Measurements from ENCODE around the gene ABCA9. TPM values are rescaled to one million over a fixed set of nuclear protein-coding genes. Genes with fewer than 3 reads are reported as not detected.
A peak's percentile ranks its signal among the peaks of the same experiment; 100 is the strongest.
"Not testable (repeated sequence)": the region's sequence is repeated elsewhere in the genome, so short reads cannot be mapped to it uniquely, and the experiment has no call there.

ABCA9 gene
- total RNA-seq (ENCODE audit: insufficient read depth, low replicate concordance), result 3.6 TPM

DNA sequence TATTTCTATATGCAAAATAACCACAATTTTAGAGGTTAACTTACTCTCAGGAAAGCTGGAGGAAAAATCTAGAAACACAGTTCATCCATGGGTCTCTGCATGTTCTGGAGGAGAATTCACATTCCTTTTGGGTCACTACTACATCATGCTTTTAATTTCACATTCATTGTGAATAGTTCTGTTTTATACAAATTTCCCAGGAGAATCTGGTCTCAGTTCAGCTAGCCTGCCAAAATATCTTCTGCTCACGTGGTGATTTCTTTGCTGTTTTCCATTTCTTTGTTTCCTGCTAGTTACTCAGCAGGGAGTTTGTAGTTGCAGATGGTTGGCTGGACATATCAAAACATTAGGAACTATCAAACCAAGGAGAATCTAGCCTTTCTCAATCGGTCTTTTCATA, at the start of gene ABCA9:
TSS of gene ABCA9 (minus strand) at position 106 of the 400 bp plus-strand sequence. CDS start 9,801 bp downstream, outside the sequence.
- DNase-seq (ENCODE audit: low spot score), result peak; percentile 22

DNA sequence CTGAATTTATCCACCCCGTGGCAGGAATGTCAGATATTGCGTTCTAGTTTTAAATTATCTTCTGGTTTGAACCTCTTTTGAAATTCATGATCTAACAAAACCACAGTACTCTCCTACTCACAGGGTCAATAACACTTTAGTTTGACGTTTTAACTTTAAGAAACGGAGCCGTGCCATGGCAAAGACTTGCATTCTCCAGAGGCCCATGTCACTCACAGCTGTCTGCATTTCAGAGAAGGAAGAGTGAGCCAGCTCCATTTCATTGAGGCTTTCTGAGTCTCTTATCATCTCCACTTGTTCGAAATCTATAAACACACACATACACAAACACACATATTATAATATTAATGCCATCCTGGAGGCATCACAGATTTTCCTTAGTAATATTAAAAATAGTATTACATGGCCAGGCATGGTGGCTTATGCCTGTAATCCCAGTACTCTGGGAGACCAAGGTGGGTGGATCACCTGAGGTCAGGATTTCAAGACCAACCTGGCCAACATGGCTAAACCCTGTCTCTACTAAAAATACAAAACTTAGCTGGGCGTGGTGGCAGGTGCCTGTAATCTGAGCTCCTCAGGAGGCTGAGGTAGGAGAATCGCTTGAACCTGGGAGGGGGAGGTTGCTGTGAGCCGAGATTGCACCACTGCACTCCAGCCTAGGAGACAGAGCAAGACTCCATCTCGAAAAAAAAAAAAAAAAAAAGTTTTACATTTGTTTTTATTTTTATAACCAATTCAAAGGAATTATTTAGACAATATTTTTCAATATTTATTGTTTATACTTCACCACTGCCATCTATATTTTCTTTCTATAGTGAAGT, 45.4 kb upstream of the ABCA9 start:
- no peak for DNase-seq (ENCODE audit: low spot score)

GRCh38 chr17:69103557-69104233, 43.0 kb upstream of the ABCA9 start:
- DNase-seq (ENCODE audit: low spot score), result no peak

DNA sequence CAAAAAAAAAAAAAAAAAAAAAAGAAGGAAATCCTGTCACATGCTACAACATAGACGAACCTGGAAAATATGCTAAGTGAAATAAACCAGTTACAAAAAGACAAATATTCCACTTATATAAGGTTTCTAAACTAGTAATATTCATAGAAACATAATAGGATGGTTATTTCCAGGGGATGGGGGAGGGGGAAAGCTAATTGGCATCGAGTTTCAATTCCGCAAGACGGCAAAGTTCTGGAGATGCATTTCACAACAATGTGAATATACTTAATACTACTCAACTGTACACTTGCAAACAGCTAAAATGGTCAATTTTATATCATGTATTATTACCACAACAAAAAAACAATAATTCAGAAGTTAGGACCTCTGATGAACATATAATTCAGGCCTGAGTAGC, 37.9 kb upstream of the ABCA9 start:
- no peak for DNase-seq (ENCODE audit: low spot score)

DNA sequence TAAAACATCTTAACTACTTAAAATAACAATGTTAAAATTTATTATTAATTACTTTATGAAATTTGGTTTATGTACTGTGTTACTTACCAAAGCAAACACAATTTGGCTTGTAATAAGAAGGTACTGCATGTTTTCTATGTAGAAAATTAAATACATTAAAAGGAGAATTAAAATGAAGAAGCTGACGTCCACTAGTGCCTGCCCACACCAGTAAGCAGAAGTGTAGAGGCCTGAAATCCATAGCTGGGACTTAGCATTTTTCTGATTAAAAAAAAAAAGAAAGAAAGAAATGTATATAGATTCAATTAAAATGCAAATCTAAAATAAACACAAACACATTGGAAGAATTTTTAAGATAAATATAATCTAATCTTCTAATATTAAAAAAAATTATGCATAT, 35.8 kb upstream of the ABCA9 start:
- DNase-seq (ENCODE audit: low spot score), result no peak

GRCh38 chr17:69093995-69094394, 33.3 kb upstream of the ABCA9 start:
- no peak for DNase-seq (ENCODE audit: low spot score)

DNA sequence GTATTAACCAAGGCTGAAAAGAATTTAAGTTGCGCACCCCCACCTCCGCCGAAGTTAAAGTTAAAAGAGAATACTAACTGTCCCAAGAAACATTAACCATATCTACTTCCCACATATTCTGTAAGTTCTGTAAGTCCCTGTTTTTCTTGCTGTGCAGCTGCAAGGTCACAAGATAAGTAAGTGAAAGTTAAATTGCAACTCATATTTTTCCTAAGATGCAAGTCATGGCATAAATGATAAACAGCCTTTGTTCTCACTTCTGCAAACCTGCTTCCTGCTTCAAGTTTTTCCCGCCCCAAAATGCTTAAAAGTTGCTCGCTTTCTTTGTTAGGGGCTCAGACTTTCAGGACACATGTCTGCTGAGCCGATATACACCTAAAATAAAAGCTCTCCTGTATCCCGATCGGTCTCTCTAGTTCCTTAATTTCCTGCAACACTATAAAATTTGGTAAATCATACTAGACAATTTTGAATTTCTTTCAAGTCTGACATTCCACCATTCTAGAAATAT, 32.6 kb upstream of the ABCA9 start:
- peak; percentile 47 for DNase-seq (ENCODE audit: low spot score)

- no peak for DNase-seq (ENCODE audit: low spot score)
These were observed 29.6 kb upstream of the ABCA9 start for GRCh38 chr17:69090365-69090764.

DNA sequence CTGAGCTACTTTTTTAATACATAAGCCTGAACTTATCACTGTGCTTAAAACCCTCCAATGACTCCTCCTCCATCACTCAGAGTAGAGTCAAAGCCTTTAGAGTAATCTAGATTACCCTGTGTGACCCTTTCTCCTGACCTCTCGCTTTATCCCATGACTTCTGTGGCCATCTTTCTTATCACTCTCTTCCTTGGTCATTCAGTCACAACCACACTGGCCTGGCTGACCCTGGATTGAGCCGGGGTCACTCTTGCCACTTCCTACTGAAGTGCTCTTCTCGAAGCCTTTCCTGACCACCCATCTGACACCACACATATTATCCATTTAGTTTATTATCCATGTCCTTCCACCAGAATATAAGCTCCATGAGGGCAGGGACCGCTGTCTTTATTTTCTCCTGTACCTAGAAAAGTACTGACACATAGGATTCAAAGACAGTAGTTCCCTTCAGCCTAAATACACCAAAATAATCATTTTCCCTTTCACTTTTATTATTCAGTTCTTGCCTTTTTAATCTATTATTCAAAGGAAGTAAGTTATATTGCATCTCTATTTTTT, 28.0 kb upstream of the ABCA9 start:
- no peak for DNase-seq (ENCODE audit: low spot score)

- no peak for DNase-seq (ENCODE audit: low spot score)
These were observed 25.9 kb upstream of the ABCA9 start for GRCh38 chr17:69086641-69087040.

- DNase-seq (ENCODE audit: low spot score), result no peak
These were observed 24.2 kb upstream of the ABCA9 start for GRCh38 chr17:69084911-69085310.

DNA sequence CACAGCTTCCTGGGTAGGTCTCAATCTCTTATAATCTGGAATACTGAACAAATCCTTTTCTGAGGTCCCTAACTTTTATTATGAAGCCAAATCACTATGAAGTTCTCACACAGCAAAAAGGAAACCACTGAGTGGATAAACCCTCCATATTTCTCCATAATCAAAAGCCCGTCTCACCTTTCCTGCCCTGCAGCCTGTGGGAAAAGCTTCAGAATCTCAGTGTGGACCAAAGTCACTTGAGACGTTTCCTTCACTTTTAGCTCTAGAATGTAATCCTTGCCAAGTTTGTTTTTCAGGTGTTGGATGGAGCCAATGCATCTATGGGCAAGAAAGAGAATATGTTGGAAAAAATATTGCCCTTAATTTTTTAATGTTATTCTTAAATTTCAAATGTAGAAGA, 22.0 kb upstream of the ABCA9 start:
- no peak for DNase-seq (ENCODE audit: low spot score)

DNA sequence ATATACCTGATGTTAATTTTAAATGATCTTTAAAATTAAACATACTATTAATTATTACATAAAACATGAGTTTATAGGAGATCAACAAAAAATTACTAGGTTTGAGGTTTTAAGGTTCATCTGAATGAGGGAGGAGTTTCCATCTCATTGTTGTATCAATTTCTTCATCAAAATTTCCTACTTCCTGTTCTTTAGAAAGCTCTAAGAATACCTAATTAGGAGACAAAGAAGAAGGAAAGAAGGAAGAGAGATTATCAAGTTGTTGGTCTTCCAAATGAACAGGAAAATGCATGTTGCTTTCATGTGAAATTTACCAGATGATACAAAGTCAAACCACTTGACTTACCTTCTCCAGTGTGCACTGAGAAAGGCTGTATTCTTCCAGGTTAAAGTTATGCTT, 18.1 kb upstream of the ABCA9 start:
- DNase-seq (ENCODE audit: low spot score), result no peak

DNA sequence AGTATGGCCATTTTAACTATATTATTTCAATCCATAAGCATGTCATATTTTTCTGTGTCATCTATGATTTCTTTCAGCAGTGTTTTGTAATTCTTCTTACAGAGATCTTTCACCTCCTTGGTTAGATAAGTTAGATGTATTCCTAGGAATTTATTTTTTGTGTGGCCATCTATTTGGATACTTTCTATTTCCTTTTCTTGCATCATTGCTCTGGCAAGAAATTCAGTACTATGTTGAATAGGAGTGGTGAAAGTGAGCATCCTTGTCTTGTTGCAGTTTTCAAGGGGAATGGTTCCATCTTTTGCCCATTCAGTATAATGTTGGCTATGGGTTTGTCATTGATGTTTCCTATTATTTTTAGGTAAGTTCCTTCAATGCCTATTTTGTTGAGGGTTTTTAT, 15.1 kb upstream of the ABCA9 start:
- no peak for DNase-seq (ENCODE audit: low spot score)

DNA sequence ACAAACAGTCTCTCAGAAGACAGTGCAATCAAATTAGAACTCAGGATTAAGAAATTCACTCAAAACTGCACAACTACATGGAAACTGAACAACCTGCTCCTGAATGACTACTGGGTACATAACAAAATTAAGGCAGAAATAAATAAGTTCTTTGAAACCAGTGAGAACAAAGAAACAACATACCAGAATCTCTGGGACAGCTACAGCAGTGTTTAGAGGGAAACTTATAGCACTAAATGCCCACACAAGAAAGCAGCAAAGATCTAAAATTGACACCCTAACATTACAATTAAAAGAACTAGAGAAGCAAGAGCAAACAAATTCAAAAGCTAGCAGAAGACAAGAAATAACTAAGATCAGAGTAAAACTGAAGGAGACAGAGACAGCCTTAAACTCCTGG, 12.7 kb upstream of the ABCA9 start:
- DNase-seq (ENCODE audit: low spot score), result not testable (repeated sequence)

GRCh38 chr17:69072803-69073256, 12.1 kb upstream of the ABCA9 start:
- not testable (repeated sequence) for DNase-seq (ENCODE audit: low spot score)

- not testable (repeated sequence) for DNase-seq (ENCODE audit: low spot score)
These were observed 10.5 kb upstream of the ABCA9 start for GRCh38 chr17:69071233-69071586.

GRCh38 chr17:69070378-69071232, 9.9 kb upstream of the ABCA9 start:
- not testable (repeated sequence) for DNase-seq (ENCODE audit: low spot score)

DNA sequence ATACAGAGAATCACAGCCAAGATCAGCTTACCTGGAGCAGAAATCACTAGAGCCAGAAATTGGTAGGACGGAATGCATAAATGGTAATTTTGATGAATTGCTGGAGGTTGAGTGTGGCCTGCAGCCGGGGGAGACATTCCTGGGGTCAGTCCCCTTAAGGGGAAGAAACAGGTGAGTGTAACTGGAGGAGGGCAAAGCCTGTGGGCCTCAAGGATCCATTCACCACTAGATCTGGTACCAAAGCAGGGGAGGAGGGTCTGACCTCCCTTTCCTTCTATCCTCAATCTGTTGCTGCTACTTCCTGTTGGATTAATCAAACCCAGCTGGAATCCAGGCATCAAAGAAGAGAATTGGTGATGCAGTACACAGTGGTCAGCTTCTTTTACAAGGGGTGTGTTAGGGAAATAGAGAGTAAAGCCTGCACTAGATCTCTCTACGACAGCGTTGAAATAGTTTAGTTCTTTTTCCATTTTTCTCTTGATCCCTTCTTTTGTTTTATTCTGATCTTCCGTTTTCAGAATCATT, 8.6 kb upstream of the ABCA9 start:
- no peak for DNase-seq (ENCODE audit: low spot score)

DNA sequence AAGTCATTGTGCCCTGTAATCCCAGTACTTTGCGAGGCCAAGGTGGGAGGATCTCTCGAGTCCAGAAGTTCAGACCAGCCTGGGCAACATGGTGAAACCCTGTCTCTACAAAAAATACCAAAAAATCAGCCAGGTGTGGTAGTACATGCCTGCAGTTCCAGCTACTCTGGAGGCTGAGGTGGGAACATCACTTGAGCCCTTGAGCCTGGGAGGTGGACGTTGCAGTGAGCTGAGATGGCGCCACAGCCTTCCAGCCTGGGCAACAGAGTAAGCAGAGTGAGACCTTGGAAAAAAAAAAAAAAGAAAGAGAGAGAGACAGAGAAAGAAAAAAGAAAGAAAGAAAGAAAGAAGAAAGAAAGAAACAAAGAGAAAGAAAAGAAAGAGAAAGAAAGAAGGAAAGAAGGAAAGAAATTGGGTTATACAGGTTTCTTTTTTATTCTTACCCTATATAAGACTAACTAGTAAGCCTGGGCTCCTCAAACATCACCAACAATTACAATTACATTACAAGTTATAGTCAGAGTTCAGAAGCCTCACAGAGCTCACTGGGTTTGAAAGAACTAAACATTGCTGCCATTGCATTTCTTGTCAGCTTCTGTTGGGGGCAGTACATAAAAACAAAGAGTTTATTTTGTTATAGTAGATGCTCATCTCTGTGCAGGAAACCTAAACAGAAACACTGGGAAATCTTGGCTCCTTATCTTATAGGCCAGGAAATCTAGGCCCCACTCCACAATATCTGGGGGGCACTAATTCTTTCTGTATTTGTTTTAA, 6.7 kb upstream of the ABCA9 start:
- DNase-seq (ENCODE audit: low spot score), result no peak

Data from umbilical cord (tissue), 2 donors.